ENCODE data around the gene CHTF18.

Gene CHTF18

GRCh38 chr16:791131-791530 is 2.7 kb downstream of the CHTF18 start:
- ChIA-PET POLR2A (no interaction called here), CTCF (no interaction called here)
- Histone ChIP-seq H3K4me3 (ENCODE audit: low read depth, low read length) (no peak overlapping the region), H3K27ac (ENCODE audit: extremely low read depth, low read depth, low read length) (no peak overlapping the region), H3K4me1 (ENCODE audit: control insufficient read depth, insufficient read depth, low read length) (no peaks in the 10 kb centered on the region), H3K9me3 (ENCODE audit: control insufficient read depth, insufficient read depth, low read depth, low read length) (no peaks in the 10 kb centered on the region), H3K36me3 (ENCODE audit: control insufficient read depth in 2 of 2, insufficient read depth in 1 of 2, low read length in 2 of 2) (peaks cover 0 to 74% of the 10 kb centered on the region in 2 experiments; a peak in 1 of 3 replicates)
- TF ChIP-seq ZSCAN23 (tag by site-specific recombination; IDR thresholded peaks at IDR 0.05), result no peak
- TF ChIP-seq, protein P1, sequence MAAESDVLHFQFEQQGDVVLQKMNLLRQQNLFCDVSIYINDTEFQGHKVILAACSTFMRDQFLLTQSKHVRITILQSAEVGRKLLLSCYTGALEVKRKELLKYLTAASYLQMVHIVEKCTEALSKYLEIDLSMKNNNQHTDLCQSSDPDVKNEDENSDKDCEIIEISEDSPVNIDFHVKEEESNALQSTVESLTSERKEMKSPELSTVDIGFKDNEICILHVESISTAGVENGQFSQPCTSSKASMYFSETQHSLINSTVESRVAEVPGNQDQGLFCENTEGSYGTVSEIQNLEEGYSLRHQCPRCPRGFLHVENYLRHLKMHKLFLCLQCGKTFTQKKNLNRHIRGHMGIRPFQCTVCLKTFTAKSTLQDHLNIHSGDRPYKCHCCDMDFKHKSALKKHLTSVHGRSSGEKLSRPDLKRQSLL (tag by site-specific recombination; IDR thresholded peaks at IDR 0.05), result peak; percentile 53; the same call in 1 of the 2 replicates

DNA sequence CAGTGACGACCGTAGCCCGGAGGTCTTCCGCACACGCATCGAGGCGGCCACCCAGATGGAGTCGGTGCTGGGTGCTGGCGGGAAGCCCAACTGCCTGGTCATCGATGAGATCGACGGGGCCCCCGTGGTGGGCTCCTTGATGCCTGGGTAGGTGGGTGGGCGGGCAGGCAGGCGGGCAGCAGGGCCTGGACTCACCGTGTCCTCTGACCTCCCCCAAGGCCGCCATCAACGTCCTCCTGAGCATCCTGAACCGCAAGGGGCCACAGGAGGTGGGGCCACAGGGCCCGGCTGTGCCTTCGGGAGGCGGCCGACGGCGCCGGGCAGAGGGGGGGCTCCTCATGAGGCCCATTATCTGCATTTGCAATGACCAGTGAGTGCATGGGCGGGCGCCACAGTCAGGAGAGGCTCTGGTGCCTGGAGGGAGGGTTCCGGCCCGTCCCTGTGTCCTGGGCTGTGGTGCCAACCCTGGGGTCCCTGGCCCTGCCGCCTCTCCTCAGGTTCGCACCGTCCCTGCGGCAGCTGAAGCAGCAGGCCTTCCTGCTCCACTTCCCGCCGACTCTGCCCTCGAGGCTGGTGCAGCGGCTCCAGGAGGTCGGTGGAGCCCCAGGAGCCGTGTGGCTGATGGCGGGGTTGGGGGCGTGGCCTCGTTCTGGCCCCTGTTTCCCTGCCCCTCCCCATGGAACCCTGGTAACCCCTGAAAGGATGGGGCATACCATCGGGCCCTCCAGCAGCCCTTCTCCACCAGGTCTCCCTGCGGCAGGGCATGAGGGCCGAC is 4.0 kb downstream of the CHTF18 start:
- ChIA-PET CTCF (no interaction called here), POLR2A (no interaction called here)
- Histone ChIP-seq H3K9me3 (ENCODE audit: control insufficient read depth, insufficient read depth, low read depth, low read length) (no peaks in the 10 kb centered on the region), H3K27ac (ENCODE audit: extremely low read depth, low read depth, low read length) (no peak overlapping the region), H3K4me1 (ENCODE audit: control insufficient read depth, insufficient read depth, low read length) (no peaks in the 10 kb centered on the region), H3K4me3 (ENCODE audit: low read depth, low read length) (no peak overlapping the region), H3K36me3 (ENCODE audit: control insufficient read depth in 2 of 2, insufficient read depth in 1 of 2, low read length in 2 of 2) (peaks cover 0 to 75% of the 10 kb centered on the region in 2 experiments; a peak in 1 of 3 replicates)
- TF ChIP-seq ZNF560 (tag by site-specific recombination; IDR thresholded peaks at IDR 0.05; ENCODE audit: borderline replicate concordance) (no peak), HIC1 (tag by site-specific recombination; IDR thresholded peaks at IDR 0.05) (peak; percentile 30; the same call in 1 of the 2 replicates), KLF9 (tag by site-specific recombination; IDR thresholded peaks at IDR 0.05; ENCODE audit: low read depth) (peak; percentile 24; the same call in 1 of the 2 replicates), SP2 (tag by site-specific recombination; IDR thresholded peaks at IDR 0.05) (no peak), ZBTB17 (tag by site-specific recombination; IDR thresholded peaks at IDR 0.05) (no peak)
- TF ChIP-seq, protein P1 (tag by site-specific recombination; IDR thresholded peaks at IDR 0.05), result peak; percentile 91
- TF ChIP-seq, protein P2, sequence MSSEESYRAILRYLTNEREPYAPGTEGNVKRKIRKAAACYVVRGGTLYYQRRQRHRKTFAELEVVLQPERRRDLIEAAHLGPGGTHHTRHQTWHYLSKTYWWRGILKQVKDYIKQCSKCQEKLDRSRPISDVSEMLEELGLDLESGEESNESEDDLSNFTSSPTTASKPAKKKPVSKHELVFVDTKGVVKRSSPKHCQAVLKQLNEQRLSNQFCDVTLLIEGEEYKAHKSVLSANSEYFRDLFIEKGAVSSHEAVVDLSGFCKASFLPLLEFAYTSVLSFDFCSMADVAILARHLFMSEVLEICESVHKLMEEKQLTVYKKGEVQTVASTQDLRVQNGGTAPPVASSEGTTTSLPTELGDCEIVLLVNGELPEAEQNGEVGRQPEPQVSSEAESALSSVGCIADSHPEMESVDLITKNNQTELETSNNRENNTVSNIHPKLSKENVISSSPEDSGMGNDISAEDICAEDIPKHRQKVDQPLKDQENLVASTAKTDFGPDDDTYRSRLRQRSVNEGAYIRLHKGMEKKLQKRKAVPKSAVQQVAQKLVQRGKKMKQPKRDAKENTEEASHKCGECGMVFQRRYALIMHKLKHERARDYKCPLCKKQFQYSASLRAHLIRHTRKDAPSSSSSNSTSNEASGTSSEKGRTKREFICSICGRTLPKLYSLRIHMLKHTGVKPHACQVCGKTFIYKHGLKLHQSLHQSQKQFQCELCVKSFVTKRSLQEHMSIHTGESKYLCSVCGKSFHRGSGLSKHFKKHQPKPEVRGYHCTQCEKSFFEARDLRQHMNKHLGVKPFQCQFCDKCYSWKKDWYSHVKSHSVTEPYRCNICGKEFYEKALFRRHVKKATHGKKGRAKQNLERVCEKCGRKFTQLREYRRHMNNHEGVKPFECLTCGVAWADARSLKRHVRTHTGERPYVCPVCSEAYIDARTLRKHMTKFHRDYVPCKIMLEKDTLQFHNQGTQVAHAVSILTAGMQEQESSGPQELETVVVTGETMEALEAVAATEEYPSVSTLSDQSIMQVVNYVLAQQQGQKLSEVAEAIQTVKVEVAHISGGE (tag by site-specific recombination; conservative IDR thresholded peaks at IDR 0.05; ENCODE audit: low read depth), result no peak

GRCh38 chr16:793414-793813 is 5.0 kb downstream of the CHTF18 start:
- Histone ChIP-seq H3K9me3 (ENCODE audit: control insufficient read depth, insufficient read depth, low read depth, low read length) (no peaks in the 10 kb centered on the region), H3K27ac (ENCODE audit: extremely low read depth, low read depth, low read length) (no peak overlapping the region), H3K4me3 (ENCODE audit: low read depth, low read length) (no peak overlapping the region), H3K4me1 (ENCODE audit: control insufficient read depth, insufficient read depth, low read length) (no peaks in the 10 kb centered on the region), H3K36me3 (ENCODE audit: control insufficient read depth in 2 of 2, insufficient read depth in 1 of 2, low read length in 2 of 2) (peaks cover 0 to 81% of the 10 kb centered on the region in 2 experiments; a peak in 1 of 3 replicates)
- TF ChIP-seq PATZ1 (tag by site-specific recombination; IDR thresholded peaks at IDR 0.05), result peak; percentile 21; the same call in 1 of the 2 replicates
- peak; percentile 18; the same call in 1 of the 2 replicates for TF ChIP-seq GLIS1 (tag by site-specific recombination; IDR thresholded peaks at IDR 0.05)
- no peak for TF ChIP-seq ZNF423 (tag by site-specific recombination; IDR thresholded peaks at IDR 0.05)
- TF ChIP-seq GLIS2 (tag by site-specific recombination; IDR thresholded peaks at IDR 0.05), result peak; percentile 56
- ChIA-PET POLR2A (no interaction called here), CTCF (no interaction called here)
